Thymus (tissue), 11 donors: Measurements from ENCODE around the gene STAMBP. TPM values are rescaled to one million over a fixed set of nuclear protein-coding genes. Genes with fewer than 3 reads are reported as not detected.

Experiments used
- DNase-seq, 9 donors: peaks; one replicate each; pipeline ENCODE4 v3.0.0-alpha.2; 2013; ENCODE audit warnings: low spot score in 9 of 9, low read depth in 6 of 9, missing footprints in 1 of 9
- H3K27ac ChIP-seq, 2 donors: one replicate each; pipeline ENCODE4 v1.5.1; 2013; ENCODE audit warnings: control low read depth in 1 of 2, low read depth in 1 of 2, low read length in 1 of 2, mild to moderate bottlenecking in 1 of 2, moderate library complexity in 1 of 2
- H3K27me3 ChIP-seq, 2 donors: one replicate each; pipeline ENCODE4 v1.5.1; 2013; ENCODE audit warnings: low read length in 1 of 2; ENCODE audit not compliant: control insufficient read depth in 2 of 2, insufficient read depth in 1 of 2
- H3K36me3 ChIP-seq, 2 donors: one replicate each; pipeline ENCODE4 v1.5.1; 2013; ENCODE audit warnings: low read length in 1 of 2, mild to moderate bottlenecking in 1 of 2, moderate library complexity in 1 of 2; ENCODE audit not compliant: control insufficient read depth in 2 of 2, insufficient read depth in 2 of 2
- H3K4me1 ChIP-seq, 2 donors: one replicate each; pipeline ENCODE4 v1.5.1; 2013; ENCODE audit warnings: low read length in 2 of 2; ENCODE audit not compliant: control insufficient read depth in 2 of 2, insufficient read depth in 2 of 2
- H3K4me3 ChIP-seq, 2 donors: one replicate each; pipeline ENCODE4 v1.5.1; 2013; ENCODE audit warnings: low read length in 2 of 2, control low read depth in 1 of 2, mild to moderate bottlenecking in 1 of 2
- H3K9me3 ChIP-seq, 2 donors: one replicate each; pipeline ENCODE4 v1.5.1; 2013; ENCODE audit warnings: low read length in 1 of 2, mild to moderate bottlenecking in 1 of 2; ENCODE audit not compliant: control insufficient read depth in 2 of 2, insufficient read depth in 1 of 2
- WGBS: extraction: QIAGEN DNeasy Blood & Tissue Kit; methylation state at CpG from one replicate; pipeline ENCODE4 v1.1.7; 2013; 5-methylcytosine and 5-hydroxymethylcytosine counted together
- polyA plus RNA-seq: library from polyadenylated mRNA; stranded (reverse); fragments of 200-250 nt; gene quantifications from one replicate; pipeline ENCODE4 v1.2.3, GENCODE V29; 2013
- total RNA-seq: library from RNA; stranded (reverse); fragments of 120-200 nt; gene quantifications from one replicate; pipeline ENCODE4 v1.2.4, GENCODE V29; 2013
- donor health status: healthy.

Gene STAMBP
- total and polyA plus RNA-seq, 2 donors, result 46.3 to 48.8 TPM

DNA sequence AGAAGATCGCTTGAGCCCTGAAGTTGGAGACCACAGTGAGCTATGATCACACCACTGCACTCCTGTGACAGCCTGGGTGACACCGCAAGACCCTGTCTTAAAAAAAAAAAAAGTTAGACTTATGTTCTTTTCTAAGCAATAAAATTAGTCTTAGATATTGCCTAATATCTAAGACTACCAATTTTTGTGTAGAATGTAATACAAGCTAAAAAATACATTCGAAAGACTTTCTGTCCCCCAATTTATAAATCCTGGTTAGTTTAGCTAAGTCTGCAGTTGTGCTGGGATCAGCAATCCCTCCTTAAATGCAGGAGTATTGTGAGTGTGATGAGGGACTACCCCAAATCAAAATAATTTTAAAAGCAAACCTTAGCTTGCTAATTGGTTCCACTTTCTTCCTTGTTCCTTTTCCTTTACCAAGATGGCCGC lies 358 bp upstream of the STAMBP start:
- DNase-seq, result no peak
- H3K4me3 ChIP-seq, result peak overlapping the region; percentile 74 to 94
- WGBS, result 66% methylated on average over 4 of the region's 4 CpGs
- H3K4me1 ChIP-seq, result peaks cover 5 to 8% of the 10 kb centered on the region in 2 donors
- no peaks in the 10 kb centered on the region for H3K27me3 ChIP-seq
- peaks cover 10 to 15% of the 10 kb centered on the region in 2 donors for H3K36me3 ChIP-seq
- peak overlapping the region in 1 of 2 donors; percentile 91 for H3K27ac ChIP-seq
- peaks cover 0 to 1% of the 10 kb centered on the region in 2 donors for H3K9me3 ChIP-seq

GRCh38 chr2:73830871-73831401 lies 2.2 kb downstream of the STAMBP start:
- H3K27ac ChIP-seq, result no peak overlapping the region
- peaks cover 5 to 11% of the 10 kb centered on the region in 2 donors for H3K4me1 ChIP-seq
- peaks cover 19 to 27% of the 10 kb centered on the region in 2 donors for H3K36me3 ChIP-seq
- WGBS, result 94% methylated on average over 11 of the region's 11 CpGs
- H3K9me3 ChIP-seq, result peaks cover 0 to 1% of the 10 kb centered on the region in 2 donors
- no peak for DNase-seq
- H3K4me3 ChIP-seq, result no peak overlapping the region
- H3K27me3 ChIP-seq, result no peaks in the 10 kb centered on the region

DNA sequence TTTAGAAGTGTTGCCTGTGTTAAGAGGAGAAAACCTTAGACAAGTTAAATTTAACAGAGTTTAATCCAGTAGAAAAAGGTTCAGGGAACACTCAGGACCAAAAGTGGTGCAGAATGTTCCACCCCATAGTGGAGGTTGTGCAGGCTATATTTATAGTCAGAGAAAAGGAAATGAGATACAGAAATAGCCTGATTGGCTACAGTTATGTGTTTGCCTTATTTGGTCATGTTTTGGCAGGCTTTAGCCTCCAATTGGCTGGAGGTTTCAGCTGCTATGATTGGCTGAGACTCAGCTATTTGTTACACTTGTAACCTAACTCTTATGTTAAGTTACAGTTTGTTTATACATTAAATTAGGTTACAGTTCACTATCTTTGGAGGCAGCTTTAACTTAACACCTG lies 4.2 kb downstream of the STAMBP start:
- Histone ChIP-seq H3K27me3 (no peaks in the 10 kb centered on the region), H3K36me3 (peaks cover 23 to 33% of the 10 kb centered on the region in 2 donors), H3K4me1 (peaks cover 5 to 8% of the 10 kb centered on the region in 2 donors), H3K9me3 (peaks cover 0 to 1% of the 10 kb centered on the region in 2 donors), H3K4me3 (no peak overlapping the region), H3K27ac (no peak overlapping the region)
- DNase-seq, result no peak

- Histone ChIP-seq H3K36me3 (peaks cover 29 to 30% of the 10 kb centered on the region in 2 donors), H3K9me3 (peaks cover 0 to 1% of the 10 kb centered on the region in 2 donors), H3K27ac (no peak overlapping the region), H3K27me3 (no peaks in the 10 kb centered on the region), H3K4me1 (peaks cover 0 to 4% of the 10 kb centered on the region in 2 donors), H3K4me3 (no peak overlapping the region)
- 97% methylated on average over 17 of the region's 17 CpGs for WGBS
- no peak for DNase-seq
Measured at GRCh38 chr2:73836141-73836943, 7.6 kb downstream of the STAMBP start.

DNA sequence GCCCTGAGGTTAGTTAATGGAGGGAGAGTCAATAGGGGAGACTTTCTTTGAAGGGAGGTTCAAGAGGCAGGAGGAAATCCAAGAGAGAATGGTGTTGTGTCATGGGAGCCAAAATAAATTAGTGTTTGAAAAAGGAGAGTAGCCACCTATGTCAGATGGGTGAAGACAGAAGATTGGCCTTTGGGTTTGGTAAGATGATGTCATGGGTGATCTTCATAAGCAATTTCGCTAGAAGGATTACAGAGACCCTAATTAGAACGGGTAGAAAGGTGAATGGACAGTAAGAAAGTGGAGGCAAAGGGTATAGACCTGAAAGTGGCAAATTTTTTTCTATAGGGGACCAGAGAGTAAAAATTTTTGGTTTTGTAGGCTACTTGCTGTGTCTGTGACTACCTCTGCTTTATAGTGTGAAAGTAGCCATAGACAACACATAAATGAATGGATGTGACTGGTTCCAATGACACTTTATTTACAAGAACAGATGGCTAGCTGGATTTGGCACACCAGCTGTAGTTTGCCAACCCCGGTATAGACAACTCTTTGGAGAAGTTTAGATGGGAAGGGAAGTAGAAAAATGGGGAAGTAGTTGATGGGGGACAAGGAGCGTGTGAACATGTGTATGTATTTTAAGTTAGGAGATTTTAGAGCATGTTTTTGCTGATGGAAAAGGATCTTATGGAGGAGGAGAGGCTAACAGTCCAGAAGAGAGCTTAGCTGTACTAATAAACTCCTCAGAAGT lies 9.3 kb downstream of the STAMBP start:
- DNase-seq, result no peak

GRCh38 chr2:73838889-73839534 lies 10.3 kb downstream of the STAMBP start:
- Histone ChIP-seq H3K27ac (no peak overlapping the region), H3K4me3 (no peak overlapping the region), H3K36me3 (peaks cover 12 to 18% of the 10 kb centered on the region in 2 donors), H3K4me1 (no peaks in the 10 kb centered on the region), H3K9me3 (no peaks in the 10 kb centered on the region), H3K27me3 (no peaks in the 10 kb centered on the region)
- 100% methylated on average over 2 of the region's 2 CpGs for WGBS
- DNase-seq, result no peak

More for the DNA sequence above, 9.3 kb downstream of the STAMBP start:
- H3K4me3 ChIP-seq, result no peak overlapping the region
- H3K27ac ChIP-seq, result no peak overlapping the region
- H3K27me3 ChIP-seq, result no peaks in the 10 kb centered on the region
- H3K9me3 ChIP-seq, result no peaks in the 10 kb centered on the region
- 74% methylated on average over 4 of the region's 4 CpGs for WGBS
- peaks cover 20 to 22% of the 10 kb centered on the region in 2 donors for H3K36me3 ChIP-seq
- peaks cover 0 to 4% of the 10 kb centered on the region in 2 donors for H3K4me1 ChIP-seq

DNA sequence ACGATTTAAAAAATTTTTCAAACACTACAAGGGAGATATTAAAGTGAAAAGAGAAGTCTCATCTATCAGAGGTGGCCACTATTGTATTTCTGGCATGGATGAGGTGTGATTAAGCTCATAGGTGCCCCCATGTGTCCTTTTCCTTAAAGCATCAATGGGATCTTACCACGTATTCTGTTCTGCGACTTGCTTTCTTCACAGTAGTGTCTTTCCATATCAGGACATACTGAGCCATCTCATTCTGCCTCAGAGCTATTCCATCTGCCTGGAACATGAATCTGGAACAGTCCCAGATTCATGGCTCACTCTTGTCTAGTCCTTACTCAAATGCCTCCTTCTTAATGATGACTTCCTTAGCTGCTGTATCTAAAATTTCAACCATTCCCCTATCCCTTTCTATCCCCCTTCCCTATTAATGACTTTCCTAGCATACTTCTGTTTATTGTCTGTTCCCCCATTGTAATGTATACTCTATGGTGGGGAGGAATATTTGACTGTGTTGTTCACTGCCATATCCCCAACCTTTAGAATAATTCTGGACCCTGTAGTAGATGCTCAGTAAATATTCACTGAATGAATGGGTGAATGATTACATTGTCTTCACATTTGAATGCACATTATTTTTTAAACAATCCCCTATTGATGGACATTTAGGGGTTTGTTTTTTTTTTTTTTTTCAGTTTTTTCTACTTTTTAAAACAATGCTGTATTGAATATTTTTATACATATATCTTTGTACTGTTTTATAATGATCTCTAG lies 11.1 kb downstream of the STAMBP start:
- no peaks in the 10 kb centered on the region for H3K4me1 ChIP-seq
- DNase-seq, result no peak
- WGBS, result 98% methylated on average over 3 of the region's 3 CpGs
- no peaks in the 10 kb centered on the region for H3K27me3 ChIP-seq
- peaks cover 7 to 26% of the 10 kb centered on the region in 2 donors for H3K36me3 ChIP-seq
- H3K27ac ChIP-seq, result no peak overlapping the region
- no peaks in the 10 kb centered on the region for H3K9me3 ChIP-seq
- no peak overlapping the region for H3K4me3 ChIP-seq

GRCh38 chr2:73841912-73842738 lies 13.4 kb downstream of the STAMBP start:
- DNase-seq, result no peak
- Histone ChIP-seq H3K36me3 (peaks cover 19 to 37% of the 10 kb centered on the region in 2 donors), H3K9me3 (no peaks in the 10 kb centered on the region), H3K4me3 (no peak overlapping the region), H3K27me3 (no peaks in the 10 kb centered on the region), H3K4me1 (no peaks in the 10 kb centered on the region), H3K27ac (no peak overlapping the region)
- 88% methylated on average over 5 of the region's 5 CpGs for WGBS
